Ectodermal cell (in vitro differentiated cells): ENCODE results near the gene HSPA6.
"Not testable (repeated sequence)": the region's sequence is repeated elsewhere in the genome, so short reads cannot be mapped to it uniquely, and the experiment has no call there.

Experiments used
- H3K27ac ChIP-seq: 2 replicates; pipeline ENCODE4 v1.7.0; 2013; ENCODE audit warnings: mild to moderate bottlenecking, low read depth, low read length; ENCODE audit not compliant: insufficient read depth, poor library complexity, severe bottlenecking
- H3K27me3 ChIP-seq: 2 replicates; pipeline ENCODE4 v1.7.0; 2013; ENCODE audit warnings: mild to moderate bottlenecking, low read length; ENCODE audit not compliant: insufficient read depth, control insufficient read depth, poor library complexity, severe bottlenecking
- H3K36me3 ChIP-seq: one replicate; pipeline ENCODE4 v1.7.0; 2013; ENCODE audit warnings: low read length; ENCODE audit not compliant: control insufficient read depth, insufficient read depth
- H3K4me1 ChIP-seq: one replicate; pipeline ENCODE4 v1.7.0; 2013; ENCODE audit warnings: low read length; ENCODE audit not compliant: control insufficient read depth, insufficient read depth
- H3K4me3 ChIP-seq: 2 replicates; pipeline ENCODE4 v1.7.0; 2013; ENCODE audit warnings: low read depth, low read length, control low read depth; ENCODE audit not compliant: insufficient read depth
- H3K9me3 ChIP-seq: 2 replicates; pipeline ENCODE4 v1.7.0; 2013; ENCODE audit warnings: mild to moderate bottlenecking, low read length, moderate library complexity; ENCODE audit not compliant: control insufficient read depth
- WGBS, 2 experiments: methylation state at CpG; one replicate each; pipeline ENCODE4 v1.1.7; 2013; ENCODE audit warnings: missing lambda C conversion rate in 2 of 2; 5-methylcytosine and 5-hydroxymethylcytosine counted together

The HSPA6 gene

GRCh38 chr1:161523041-161523816 lies 1.1 kb upstream of the HSPA6 start:
- H3K9me3 ChIP-seq, H3K4me3 ChIP-seq, H3K27ac ChIP-seq, H3K36me3 ChIP-seq, H3K4me1 ChIP-seq: not testable (repeated sequence)
- peaks cover 36% of the 10 kb centered on the region for H3K27me3 ChIP-seq
- WGBS, 2 experiments: 79 to 81% methylated on average over 18 of the region's 20 CpGs

GRCh38 chr1:161524742-161525291 lies 477 bp downstream of the HSPA6 start:
- not testable (repeated sequence) for H3K9me3 ChIP-seq, H3K4me1 ChIP-seq, H3K27ac ChIP-seq, H3K36me3 ChIP-seq
- Histone ChIP-seq H3K27me3 (peaks cover 49% of the 10 kb centered on the region), H3K4me3 (peak overlapping the region; percentile 83)
- WGBS, 2 experiments: 8 to 11% methylated on average over 39 to 42 of the region's 55 CpGs

- H3K4me3 ChIP-seq: peak overlapping the region; percentile 83
- not testable (repeated sequence) for H3K36me3 ChIP-seq
Measured at GRCh38 chr1:161525321-161525720, 981 bp downstream of the HSPA6 start.

GRCh38 chr1:161525918-161526317 lies 1.6 kb downstream of the HSPA6 start:
- H3K27me3 ChIP-seq: peaks cover 51% of the 10 kb centered on the region
- H3K4me3 ChIP-seq, H3K4me1 ChIP-seq, H3K9me3 ChIP-seq, H3K27ac ChIP-seq, H3K36me3 ChIP-seq: not testable (repeated sequence)
- WGBS, 2 experiments: 85 to 90% methylated on average over 7 of the region's 7 CpGs

More at GRCh38 chr1:161525321-161525720, 981 bp downstream of the HSPA6 start:
- not testable (repeated sequence) for H3K9me3 ChIP-seq, H3K27ac ChIP-seq, H3K4me1 ChIP-seq
- peaks cover 51% of the 10 kb centered on the region for H3K27me3 ChIP-seq
- WGBS, 2 experiments: 85 to 91% methylated on average over 18 to 20 of the region's 23 CpGs

GRCh38 chr1:161528550-161528949 lies 4.2 kb downstream of the HSPA6 start:
- not testable (repeated sequence) for H3K4me3 ChIP-seq, H3K4me1 ChIP-seq, H3K9me3 ChIP-seq, H3K27ac ChIP-seq, H3K36me3 ChIP-seq
- 80% methylated on average over 2 of the region's 3 CpGs; no CpG with 5 or more reads in 1 of the 2 experiments for WGBS, 2 experiments
- H3K27me3 ChIP-seq: peaks cover 57% of the 10 kb centered on the region

- not testable (repeated sequence) for H3K4me1 ChIP-seq, H3K36me3 ChIP-seq, H3K9me3 ChIP-seq, H3K27ac ChIP-seq
- WGBS, 2 experiments: 20% methylated on average over 19 of the region's 19 CpGs
- Histone ChIP-seq H3K27me3 (peaks cover 50% of the 10 kb centered on the region), H3K4me3 (peak overlapping the region; percentile 71)
Measured at GRCh38 chr1:161529463-161530104, 5.2 kb downstream of the HSPA6 start.

GRCh38 chr1:161530158-161530557 lies 5.8 kb downstream of the HSPA6 start:
- H3K36me3 ChIP-seq, H3K9me3 ChIP-seq, H3K27ac ChIP-seq, H3K4me1 ChIP-seq: not testable (repeated sequence)
- 1 to 2% methylated on average over 11 to 12 of the region's 13 CpGs for WGBS, 2 experiments
- peak overlapping the region; percentile 71 for H3K4me3 ChIP-seq
- peaks cover 45% of the 10 kb centered on the region for H3K27me3 ChIP-seq

GRCh38 chr1:161530671-161531641 lies 6.6 kb downstream of the HSPA6 start:
- 0 to 1% methylated on average over 50 of the region's 56 CpGs for WGBS, 2 experiments
- not testable (repeated sequence) for H3K36me3 ChIP-seq, H3K9me3 ChIP-seq, H3K4me1 ChIP-seq, H3K27ac ChIP-seq
- peak overlapping the region; percentile 71 for H3K4me3 ChIP-seq
- H3K27me3 ChIP-seq: peaks cover 37% of the 10 kb centered on the region

- H3K36me3 ChIP-seq: no peaks in the 10 kb centered on the region
- no peaks in the 10 kb centered on the region for H3K4me1 ChIP-seq
- peaks cover 26% of the 10 kb centered on the region for H3K27me3 ChIP-seq
- H3K27ac ChIP-seq: no peak overlapping the region
- H3K9me3 ChIP-seq: no peaks in the 10 kb centered on the region
- no peak overlapping the region for H3K4me3 ChIP-seq
- 64 to 81% methylated on average over 22 of the region's 22 CpGs for WGBS, 2 experiments
Measured at GRCh38 chr1:161531986-161532643, 7.8 kb downstream of the HSPA6 start.
